DMS114 treated with DMSO at 0.1 percent for 48 hours (cell line): Measurements from ENCODE around the gene PHLPP1.

ENCODE experiments used
- DNase-seq: peaks from one replicate; lab custom pipeline; 2025; ENCODE audit not compliant: unreplicated experiment; lab: John Stamatoyannopoulos, UW

PHLPP1 gene

GRCh38 chr18:62975785-62976184 lies 260.4 kb downstream of the PHLPP1 start:
- DNase-seq: no peak

GRCh38 chr18:62976227-62976626 lies 260.9 kb downstream of the PHLPP1 start:
- no peak for DNase-seq

GRCh38 chr18:62977512-62977911 lies 262.2 kb downstream of the PHLPP1 start:
- DNase-seq: no peak

- DNase-seq: no peak
These were observed 263.1 kb downstream of the PHLPP1 start for GRCh38 chr18:62978251-62979049.

- no peak for DNase-seq
These were observed 263.8 kb downstream of the PHLPP1 start for GRCh38 chr18:62979176-62979575.

GRCh38 chr18:62979900-62980299 lies 264.6 kb downstream of the PHLPP1 start:
- no peak for DNase-seq

- no peak for DNase-seq
These were observed 266.2 kb downstream of the PHLPP1 start for GRCh38 chr18:62981566-62981965.

GRCh38 chr18:62982600-62983251 lies 267.4 kb downstream of the PHLPP1 start:
- DNase-seq: no peak

GRCh38 chr18:62984656-62985315 lies 269.4 kb downstream of the PHLPP1 start:
- no peak for DNase-seq

- DNase-seq: no peak
These were observed 271.1 kb downstream of the PHLPP1 start for GRCh38 chr18:62986490-62986889.

- DNase-seq: no peak
These were observed 271.9 kb downstream of the PHLPP1 start for GRCh38 chr18:62987055-62987830.

- DNase-seq: no peak
These were observed 272.5 kb downstream of the PHLPP1 start for GRCh38 chr18:62987859-62988258.

GRCh38 chr18:62988471-62988870 lies 273.1 kb downstream of the PHLPP1 start:
- no peak for DNase-seq

GRCh38 chr18:62989195-62989594 lies 273.9 kb downstream of the PHLPP1 start:
- DNase-seq: no peak

- DNase-seq: no peak
These were observed 275.3 kb downstream of the PHLPP1 start for GRCh38 chr18:62990653-62991052.

- no peak for DNase-seq
These were observed 276.0 kb downstream of the PHLPP1 start for GRCh38 chr18:62991389-62991788.

GRCh38 chr18:62991959-62992358 lies 276.6 kb downstream of the PHLPP1 start:
- DNase-seq: no peak

- no peak for DNase-seq
These were observed 277.6 kb downstream of the PHLPP1 start for GRCh38 chr18:62992877-62993365.

- no peak for DNase-seq
These were observed 281.2 kb downstream of the PHLPP1 start for GRCh38 chr18:62996566-62996965.

- DNase-seq: no peak
These were observed 281.7 kb downstream of the PHLPP1 start for GRCh38 chr18:62997076-62997475.

- DNase-seq: no peak
These were observed 283.1 kb downstream of the PHLPP1 start for GRCh38 chr18:62998443-62998842.
